ENCODE data around the gene NCOA1. TPM values are rescaled to one million over a fixed set of nuclear protein-coding genes. Genes with fewer than 3 reads are reported as not detected.
A peak's percentile ranks its signal among the peaks of the same experiment; 100 is the strongest.

Gene NCOA1
- polyA plus RNA-seq, 1 donor from 2014 or later, result 23.0 TPM

DNA sequence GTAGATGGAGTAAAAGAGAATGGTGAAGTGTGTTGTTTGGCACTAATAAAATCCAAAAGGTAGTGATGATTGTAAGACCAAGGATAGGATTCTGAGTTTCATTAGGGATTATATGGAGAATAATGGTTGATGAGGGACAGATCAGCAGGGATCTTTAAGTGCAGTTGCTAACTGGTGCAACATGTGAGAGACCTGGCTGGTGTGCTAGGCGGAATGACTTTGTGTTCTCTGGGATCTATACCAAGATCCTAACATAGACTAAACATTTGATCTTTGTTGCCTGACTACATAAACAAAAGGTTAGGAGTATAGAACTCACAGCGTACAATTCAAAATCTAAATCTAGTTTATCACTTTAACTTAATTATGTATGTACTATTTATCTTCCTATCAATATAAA, 166.8 kb downstream of the NCOA1 start:
- no peak overlapping the region for H3K27ac ChIP-seq (ENCODE audit: low read length)
- no peaks in the 10 kb centered on the region for H3K9me3 ChIP-seq (ENCODE audit: low read length)
- H3K4me3 ChIP-seq (ENCODE audit: low read length), result no peak overlapping the region
- H4K20me1 ChIP-seq (ENCODE audit: insufficient read depth), result no peaks in the 10 kb centered on the region
- H3K4me2 ChIP-seq (ENCODE audit: low read length), result no peak overlapping the region
- H3K9ac ChIP-seq (ENCODE audit: low read length), result no peak overlapping the region
- peaks cover 7% of the 10 kb centered on the region for H3F3A ChIP-seq (ENCODE audit: insufficient read depth, low read length, poor library complexity, severe bottlenecking)
- no peaks in the 10 kb centered on the region for H3K9me2 ChIP-seq (ENCODE audit: insufficient read depth, low read length)
- H2AFZ ChIP-seq (ENCODE audit: low read depth, low read length), result no peak overlapping the region
- H3K27me3 ChIP-seq (ENCODE audit: insufficient read depth, low read depth, low read length), result no peaks in the 10 kb centered on the region
- H3K79me2 ChIP-seq (replicated peaks; ENCODE audit: insufficient read depth, low read length), result no peaks in the 10 kb centered on the region
- peaks cover 7% of the 10 kb centered on the region for H3K36me3 ChIP-seq (ENCODE audit: insufficient read depth, low read length)
- TF ChIP-seq MXI1 (conservative IDR thresholded peaks at IDR 0.05; ENCODE audit: poor library complexity, severe bottlenecking), result no peak
- no peak for TF ChIP-seq CTCF (IDR thresholded peaks at IDR 0.05; ENCODE audit: poor library complexity, severe bottlenecking)
- no peak for TF ChIP-seq SMC3 (conservative IDR thresholded peaks at IDR 0.05; ENCODE audit: poor library complexity)
- no peak for TF ChIP-seq POLR2AphosphoS5 (IDR thresholded peaks at IDR 0.05)
- TF ChIP-seq TAF1 (IDR thresholded peaks at IDR 0.05; ENCODE audit: low read depth), result no peak
- no peak for TF ChIP-seq RAD21 (conservative IDR thresholded peaks at IDR 0.05)
- TF ChIP-seq, protein P1, sequence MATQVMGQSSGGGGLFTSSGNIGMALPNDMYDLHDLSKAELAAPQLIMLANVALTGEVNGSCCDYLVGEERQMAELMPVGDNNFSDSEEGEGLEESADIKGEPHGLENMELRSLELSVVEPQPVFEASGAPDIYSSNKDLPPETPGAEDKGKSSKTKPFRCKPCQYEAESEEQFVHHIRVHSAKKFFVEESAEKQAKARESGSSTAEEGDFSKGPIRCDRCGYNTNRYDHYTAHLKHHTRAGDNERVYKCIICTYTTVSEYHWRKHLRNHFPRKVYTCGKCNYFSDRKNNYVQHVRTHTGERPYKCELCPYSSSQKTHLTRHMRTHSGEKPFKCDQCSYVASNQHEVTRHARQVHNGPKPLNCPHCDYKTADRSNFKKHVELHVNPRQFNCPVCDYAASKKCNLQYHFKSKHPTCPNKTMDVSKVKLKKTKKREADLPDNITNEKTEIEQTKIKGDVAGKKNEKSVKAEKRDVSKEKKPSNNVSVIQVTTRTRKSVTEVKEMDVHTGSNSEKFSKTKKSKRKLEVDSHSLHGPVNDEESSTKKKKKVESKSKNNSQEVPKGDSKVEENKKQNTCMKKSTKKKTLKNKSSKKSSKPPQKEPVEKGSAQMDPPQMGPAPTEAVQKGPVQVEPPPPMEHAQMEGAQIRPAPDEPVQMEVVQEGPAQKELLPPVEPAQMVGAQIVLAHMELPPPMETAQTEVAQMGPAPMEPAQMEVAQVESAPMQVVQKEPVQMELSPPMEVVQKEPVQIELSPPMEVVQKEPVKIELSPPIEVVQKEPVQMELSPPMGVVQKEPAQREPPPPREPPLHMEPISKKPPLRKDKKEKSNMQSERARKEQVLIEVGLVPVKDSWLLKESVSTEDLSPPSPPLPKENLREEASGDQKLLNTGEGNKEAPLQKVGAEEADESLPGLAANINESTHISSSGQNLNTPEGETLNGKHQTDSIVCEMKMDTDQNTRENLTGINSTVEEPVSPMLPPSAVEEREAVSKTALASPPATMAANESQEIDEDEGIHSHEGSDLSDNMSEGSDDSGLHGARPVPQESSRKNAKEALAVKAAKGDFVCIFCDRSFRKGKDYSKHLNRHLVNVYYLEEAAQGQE (IDR thresholded peaks at IDR 0.05; ENCODE audit: borderline replicate concordance), result no peak
- TF ChIP-seq EP300 (conservative IDR thresholded peaks at IDR 0.05; ENCODE audit: poor library complexity, severe bottlenecking), result no peak

GRCh38 chr2:24658531-24659202, 167.6 kb downstream of the NCOA1 start:
- Histone ChIP-seq H3K36me3 (ENCODE audit: insufficient read depth, low read length) (peaks cover 7% of the 10 kb centered on the region), H3K9ac (ENCODE audit: low read length) (no peak overlapping the region), H3K4me2 (ENCODE audit: low read length) (no peak overlapping the region), H3K27ac (ENCODE audit: low read length) (no peak overlapping the region), H3F3A (ENCODE audit: insufficient read depth, low read length, poor library complexity, severe bottlenecking) (peaks cover 7% of the 10 kb centered on the region), H3K9me3 (ENCODE audit: low read length) (no peaks in the 10 kb centered on the region), H2AFZ (ENCODE audit: low read depth, low read length) (no peak overlapping the region), H4K20me1 (ENCODE audit: insufficient read depth) (no peaks in the 10 kb centered on the region), H3K9me2 (ENCODE audit: insufficient read depth, low read length) (no peaks in the 10 kb centered on the region), H3K4me3 (ENCODE audit: low read length) (no peak overlapping the region), H3K79me2 (replicated peaks; ENCODE audit: insufficient read depth, low read length) (no peaks in the 10 kb centered on the region), H3K27me3 (ENCODE audit: insufficient read depth, low read depth, low read length) (no peaks in the 10 kb centered on the region)
- TF ChIP-seq RAD21 (conservative IDR thresholded peaks at IDR 0.05), result no peak

GRCh38 chr2:24659862-24660261, 168.8 kb downstream of the NCOA1 start:
- Histone ChIP-seq H2AFZ (ENCODE audit: low read depth, low read length) (no peak overlapping the region), H3K27ac (ENCODE audit: low read length) (peak overlapping the region; percentile 38), H3F3A (ENCODE audit: insufficient read depth, low read length, poor library complexity, severe bottlenecking) (peaks cover 7% of the 10 kb centered on the region), H3K36me3 (ENCODE audit: insufficient read depth, low read length) (peaks cover 7% of the 10 kb centered on the region), H3K4me3 (ENCODE audit: low read length) (no peak overlapping the region), H4K20me1 (ENCODE audit: insufficient read depth) (no peaks in the 10 kb centered on the region), H3K27me3 (ENCODE audit: insufficient read depth, low read depth, low read length) (no peaks in the 10 kb centered on the region), H3K9ac (ENCODE audit: low read length) (no peak overlapping the region), H3K9me2 (ENCODE audit: insufficient read depth, low read length) (no peaks in the 10 kb centered on the region), H3K79me2 (replicated peaks; ENCODE audit: insufficient read depth, low read length) (no peaks in the 10 kb centered on the region), H3K9me3 (ENCODE audit: low read length) (no peaks in the 10 kb centered on the region), H3K4me2 (ENCODE audit: low read length) (no peak overlapping the region)
- no peak for TF ChIP-seq TAF1 (IDR thresholded peaks at IDR 0.05; ENCODE audit: low read depth)
- TF ChIP-seq MXI1 (conservative IDR thresholded peaks at IDR 0.05; ENCODE audit: poor library complexity, severe bottlenecking), result no peak
- no peak for TF ChIP-seq EZH2 (IDR thresholded peaks at IDR 0.05; ENCODE audit: borderline replicate concordance, insufficient read depth, low read length, poor library complexity, severe bottlenecking)
- TF ChIP-seq EP300 (conservative IDR thresholded peaks at IDR 0.05; ENCODE audit: poor library complexity, severe bottlenecking), result peak; percentile 67
- no peak for TF ChIP-seq SMC3 (conservative IDR thresholded peaks at IDR 0.05; ENCODE audit: poor library complexity)
- peak; percentile 23 for TF ChIP-seq RAD21 (conservative IDR thresholded peaks at IDR 0.05)
- TF ChIP-seq, protein P1 (IDR thresholded peaks at IDR 0.05; ENCODE audit: borderline replicate concordance), result peak; percentile 18
- peak; percentile 39 for TF ChIP-seq POLR2AphosphoS5 (IDR thresholded peaks at IDR 0.05)
- no peak for TF ChIP-seq CTCF (IDR thresholded peaks at IDR 0.05; ENCODE audit: poor library complexity, severe bottlenecking)
